K562 (cell line): ENCODE data around the gene ELL3. TPM values are rescaled to one million over a fixed set of nuclear protein-coding genes. Genes with fewer than 3 reads are reported as not detected.

Experiments used
- CBFB ChIP-seq: sonication (generic); formaldehyde crosslinking; IDR thresholded peaks from 2 replicates; pipeline ENCODE4 v1.4.0; 2020; ENCODE audit warnings: mild to moderate bottlenecking, missing genetic modification reagents
- CBX8 ChIP-seq: fragments of 200-600 bp; sonication (generic); IDR thresholded peaks from 2 replicates; pipeline ENCODE4 v1.6.1; 2012; ENCODE audit warnings: borderline replicate concordance, mixed run types, low read depth, mild to moderate bottlenecking, moderate library complexity, mixed read lengths, low read length, control low read depth, inconsistent platforms; ENCODE audit not compliant: poor library complexity, severe bottlenecking; ENCODE audit errors: extremely low read depth
- EP300 ChIP-seq: IDR thresholded peaks from 2 replicates; pipeline ENCODE4 v1.6.1; 2012; ENCODE audit warnings: low read length, improper control_type of control experiment
- ERF ChIP-seq: fragments of 450-650 bp; formaldehyde crosslinking; IDR thresholded peaks from 2 replicates; pipeline ENCODE4 v1.4.0; 2020; ENCODE audit warnings: mild to moderate bottlenecking, mixed read lengths
- HOMEZ ChIP-seq: fragments of 250-450 bp; sonication (Bioruptor Pico); IDR thresholded peaks from 2 replicates; pipeline ENCODE4 v1.4.0; 2020; ENCODE audit warnings: mild to moderate bottlenecking, moderate library complexity
- POLR2AphosphoS5 ChIP-seq: IDR thresholded peaks from 2 replicates; pipeline ENCODE4 v1.6.1; 2011; ENCODE audit warnings: mild to moderate bottlenecking, low read depth, low read length, moderate library complexity; ENCODE audit not compliant: control insufficient read depth, insufficient read depth
- PURB ChIP-seq: sonication (generic); formaldehyde crosslinking; IDR thresholded peaks from 2 replicates; pipeline ENCODE4 v1.9.0; 2021; ENCODE audit warnings: low read depth, mild to moderate bottlenecking, missing genetic modification reagents
- SMAD3 ChIP-seq: fragments of 450-650 bp; formaldehyde crosslinking; conservative IDR thresholded peaks from 2 replicates; pipeline ENCODE4 v1.4.0; 2020; ENCODE audit warnings: mild to moderate bottlenecking
- THRB ChIP-seq: fragments of 450-650 bp; formaldehyde crosslinking; conservative IDR thresholded peaks from 2 replicates; pipeline ENCODE4 v1.4.0; 2022; ENCODE audit warnings: mild to moderate bottlenecking, missing genetic modification characterization
- TSHZ1 ChIP-seq: fragments of 250-450 bp; sonication (Bioruptor Pico); IDR thresholded peaks from 2 replicates; pipeline ENCODE4 v1.4.0; 2020; ENCODE audit warnings: mild to moderate bottlenecking, moderate library complexity
- ZNF707 ChIP-seq: fragments of 250-450 bp; sonication (Bioruptor Pico); conservative IDR thresholded peaks from 2 replicates; pipeline ENCODE4 v1.8.0; 2022; ENCODE audit warnings: inconsistent platforms, mild to moderate bottlenecking, moderate library complexity
- polyA plus RNA-seq, 8 experiments: library from polyadenylated mRNA; depleted of rRNA in 4 of 8; stranded (reverse) in 5 of 8; unstranded in 3 of 8; fragments of >200 nt; fragmentation: Nextera tagmentation in 2 of 8; fragmentation: Illumina TruSeq in 1 of 8; extraction: Ambion mirVana in 2 of 8; extraction: Trizol in 1 of 8; gene quantifications; 2 replicates each; pipeline versions ENCODE4 v1.2.1 to v1.2.3, GENCODE V29; 2011 to 2014; ENCODE audit warnings: inconsistent platforms in 1 of 8, missing spikeins in 1 of 8
- total RNA-seq, 7 experiments: library from RNA; depleted of rRNA in 6 of 7; stranded (reverse); fragments of >200 nt in 6 of 7; fragmentation: Illumina TruSeq in 2 of 7; extraction: Trizol in 2 of 7; gene quantifications; 2 replicates each; pipeline versions ENCODE4 v1.2.1 to v1.2.3, GENCODE V29; 2011 to 2021; ENCODE audit warnings: low replicate concordance in 1 of 7

ELL3 gene
- total and polyA plus RNA-seq, 9 of the 15 experiments (the other 6 are each of a cell fraction or from before 2014, with no cell fraction given) = 0.80 to 5.2 (median 2.6) TPM

- TF ChIP-seq THRB (CRISPR knock-in tag) (no peak), HOMEZ (CRISPR knock-in tag) (no peak), SMAD3 (no peak), CBFB (CRISPR knock-in tag) (no peak), EP300 (peak; percentile 17; the same call in 1 of the 2 replicates), ERF (no peak; the same call in 1 of the 2 replicates), CBX8 (no peak), PURB (no peak), ZNF707 (CRISPR knock-in tag) (peak; percentile 65), POLR2AphosphoS5 (peak; percentile 96), TSHZ1 (no peak)
These were observed 47.8 kb upstream of the ELL3 start, which contains the start of gene MFAP1 (continued) for GRCh38 chr15:43824302-43825246.
